ENCODE results near the gene RPL4.

The RPL4 gene

DNA sequence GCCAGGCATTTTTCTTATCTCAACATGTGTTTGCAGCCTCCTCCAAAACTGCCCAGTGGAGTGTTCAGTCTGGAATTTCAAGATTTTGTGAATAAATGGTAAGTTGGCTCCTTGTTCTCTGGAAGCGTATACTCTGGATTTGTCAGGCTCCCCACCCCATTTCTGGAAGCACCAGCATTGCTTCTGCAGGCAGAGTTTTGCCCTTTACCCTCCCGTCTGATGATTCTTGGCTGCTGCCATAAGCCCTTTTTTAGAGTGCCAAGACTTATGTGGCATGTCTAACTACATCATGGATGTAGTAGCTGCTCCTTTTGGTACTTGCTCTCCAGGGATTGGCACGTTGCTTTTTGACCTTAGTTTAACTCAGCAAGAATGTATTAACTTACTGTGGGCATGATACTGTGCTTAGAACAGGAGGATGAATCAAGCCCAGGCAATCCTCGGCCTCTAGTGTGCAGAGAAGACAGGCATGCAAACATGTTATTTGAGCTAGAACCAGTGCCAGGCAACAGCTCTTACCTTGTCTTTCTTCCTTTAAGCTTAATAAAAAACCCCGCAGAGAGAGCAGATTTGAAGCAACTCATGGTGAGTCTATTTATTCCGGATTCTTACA is 15.4 kb downstream of the RPL4 start:
- Histone ChIP-seq H2AK5ac (ENCODE audit: low read length) (no peak overlapping the region), H3K18ac (ENCODE audit: low read length) (no peak overlapping the region), H3K36me3 (ENCODE audit: control insufficient read depth in 1 of 2, insufficient read depth in 2 of 2, low read length in 2 of 2) (peaks cover 37 to 63% of the 10 kb centered on the region in 2 experiments), H3K27ac (ENCODE audit: low read depth, low read length) (no peak overlapping the region), H3K4me3 (ENCODE audit: low read depth, low read length) (no peak overlapping the region), H3K79me1 (ENCODE audit: low read length) (no peaks in the 10 kb centered on the region), H4K8ac (ENCODE audit: low read depth, low read length) (no peak overlapping the region), H3K9me3 (ENCODE audit: insufficient read depth, low read depth, low read length) (no peaks in the 10 kb centered on the region), H3K4ac (ENCODE audit: low read depth, low read length) (no peak overlapping the region), H2BK12ac (ENCODE audit: low read length) (no peak overlapping the region), H3K9ac (ENCODE audit: low read length) (no peak overlapping the region), H3K79me2 (ENCODE audit: control insufficient read depth, insufficient read depth, low read length, poor library complexity) (no peaks in the 10 kb centered on the region), H3K27me3 (ENCODE audit: insufficient read depth, low read length) (no peaks in the 10 kb centered on the region), H3K4me1 (ENCODE audit: control insufficient read depth in 1 of 2, insufficient read depth in 2 of 2, low read length in 2 of 2) (peaks cover 0 to 2% of the 10 kb centered on the region in 2 experiments), H2BK5ac (ENCODE audit: low read depth, low read length, poor library complexity) (no peak overlapping the region), H4K12ac (ENCODE audit: low read depth, low read length) (no peak overlapping the region), H3K4me2 (ENCODE audit: low read length) (no peak overlapping the region), H3K23ac (ENCODE audit: low read length) (no peak overlapping the region), H2BK120ac (ENCODE audit: insufficient read depth, low read length, poor library complexity) (no peak overlapping the region), H3K14ac (ENCODE audit: low read length) (no peak overlapping the region), H2AFZ (ENCODE audit: insufficient read depth, low read length, poor library complexity) (no peak overlapping the region), H4K91ac (ENCODE audit: low read depth, low read length) (no peak overlapping the region)
- DNase-seq: no peak
- no CpG with 5 or more reads among the region's 6 CpGs for WGBS (ENCODE audit: extremely low coverage, insufficient coverage, insufficient read length)

DNA sequence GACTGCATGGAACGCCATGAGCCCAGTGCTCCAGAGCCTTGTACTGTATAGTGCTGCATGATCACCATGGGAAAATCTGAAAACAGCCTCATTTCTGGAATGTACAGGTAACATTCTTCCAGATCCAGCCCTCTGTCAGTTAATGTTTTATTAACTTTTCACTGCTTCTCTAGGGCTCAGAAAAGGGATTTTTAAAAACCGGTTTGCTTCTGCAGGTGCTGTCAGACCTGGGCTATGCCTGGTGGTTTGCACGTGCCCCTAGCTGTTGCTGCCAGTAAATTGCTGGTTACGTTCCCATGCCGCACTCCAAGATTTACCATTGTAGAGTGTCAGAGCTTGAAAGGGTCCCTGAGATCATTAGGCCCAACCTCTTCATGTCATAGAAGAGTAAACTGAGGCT is 16.1 kb downstream of the RPL4 start:
- Histone ChIP-seq H2AK5ac (ENCODE audit: low read length) (no peak overlapping the region), H2BK120ac (ENCODE audit: insufficient read depth, low read length, poor library complexity) (no peak overlapping the region), H2BK12ac (ENCODE audit: low read length) (no peak overlapping the region), H3K4me1 (ENCODE audit: control insufficient read depth in 1 of 2, insufficient read depth in 2 of 2, low read length in 2 of 2) (peaks cover 0 to 2% of the 10 kb centered on the region in 2 experiments), H3K4me2 (ENCODE audit: low read length) (no peak overlapping the region), H3K18ac (ENCODE audit: low read length) (no peak overlapping the region), H2AFZ (ENCODE audit: insufficient read depth, low read length, poor library complexity) (no peak overlapping the region), H3K27me3 (ENCODE audit: insufficient read depth, low read length) (no peaks in the 10 kb centered on the region), H3K4me3 (ENCODE audit: low read depth, low read length) (no peak overlapping the region), H4K12ac (ENCODE audit: low read depth, low read length) (no peak overlapping the region), H2BK5ac (ENCODE audit: low read depth, low read length, poor library complexity) (no peak overlapping the region), H3K27ac (ENCODE audit: low read depth, low read length) (no peak overlapping the region), H3K9me3 (ENCODE audit: insufficient read depth, low read depth, low read length) (no peaks in the 10 kb centered on the region), H3K4ac (ENCODE audit: low read depth, low read length) (no peak overlapping the region), H3K14ac (ENCODE audit: low read length) (no peak overlapping the region), H3K9ac (ENCODE audit: low read length) (no peak overlapping the region), H3K79me2 (ENCODE audit: control insufficient read depth, insufficient read depth, low read length, poor library complexity) (no peaks in the 10 kb centered on the region), H4K8ac (ENCODE audit: low read depth, low read length) (no peak overlapping the region), H4K91ac (ENCODE audit: low read depth, low read length) (no peak overlapping the region), H3K36me3 (ENCODE audit: control insufficient read depth in 1 of 2, insufficient read depth in 2 of 2, low read length in 2 of 2) (peaks cover 37 to 59% of the 10 kb centered on the region in 2 experiments), H3K23ac (ENCODE audit: low read length) (no peak overlapping the region), H3K79me1 (ENCODE audit: low read length) (no peaks in the 10 kb centered on the region)
- no peak for DNase-seq
- no CpG with 5 or more reads among the region's 5 CpGs for WGBS (ENCODE audit: extremely low coverage, insufficient coverage, insufficient read length)

DNA sequence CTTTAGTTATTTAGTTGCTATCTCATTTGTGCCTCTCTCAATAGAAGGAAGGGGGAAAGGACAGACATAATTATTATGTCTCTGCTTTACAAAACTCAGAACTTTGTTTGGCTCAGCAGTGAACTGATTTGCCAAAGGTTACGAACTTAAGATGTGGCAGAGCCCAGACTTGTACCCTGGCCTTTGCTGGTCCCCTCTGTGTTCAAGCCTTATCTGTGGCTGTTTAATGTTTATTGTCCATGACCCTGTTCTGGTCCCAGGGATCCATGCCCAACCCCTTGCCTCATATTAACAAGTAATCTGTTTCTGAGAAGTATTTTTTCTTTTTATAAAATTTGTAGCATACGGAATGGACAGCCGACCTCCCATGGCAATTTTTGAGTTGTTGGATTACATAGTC is 17.8 kb downstream of the RPL4 start:
- no peak overlapping the region for H3K27ac ChIP-seq (ENCODE audit: low read depth, low read length)
- H3K4me2 ChIP-seq (ENCODE audit: low read length): no peak overlapping the region
- H3K4me1 ChIP-seq (ENCODE audit: control insufficient read depth in 1 of 2, insufficient read depth in 2 of 2, low read length in 2 of 2): peaks cover 0 to 2% of the 10 kb centered on the region in 2 experiments
- no peak overlapping the region for H4K91ac ChIP-seq (ENCODE audit: low read depth, low read length)
- H3K4ac ChIP-seq (ENCODE audit: low read depth, low read length): no peak overlapping the region
- no peak overlapping the region for H3K4me3 ChIP-seq (ENCODE audit: low read depth, low read length)
- H3K9ac ChIP-seq (ENCODE audit: low read length): no peak overlapping the region
- H3K36me3 ChIP-seq (ENCODE audit: control insufficient read depth in 1 of 2, insufficient read depth in 2 of 2, low read length in 2 of 2): peaks cover 40 to 70% of the 10 kb centered on the region in 2 experiments
- H3K18ac ChIP-seq (ENCODE audit: low read length): no peak overlapping the region
- WGBS (ENCODE audit: extremely low coverage, insufficient coverage, insufficient read length): no CpG with 5 or more reads among the region's 3 CpGs
- no peak overlapping the region for H4K12ac ChIP-seq (ENCODE audit: low read depth, low read length)
- H2AFZ ChIP-seq (ENCODE audit: insufficient read depth, low read length, poor library complexity): no peak overlapping the region
- no peak for DNase-seq
- H3K79me1 ChIP-seq (ENCODE audit: low read length): no peaks in the 10 kb centered on the region
- no peak overlapping the region for H3K14ac ChIP-seq (ENCODE audit: low read length)
- H3K27me3 ChIP-seq (ENCODE audit: insufficient read depth, low read length): no peaks in the 10 kb centered on the region
- no peak overlapping the region for H2BK12ac ChIP-seq (ENCODE audit: low read length)
- H2BK120ac ChIP-seq (ENCODE audit: insufficient read depth, low read length, poor library complexity): no peak overlapping the region
- H2AK5ac ChIP-seq (ENCODE audit: low read length): no peak overlapping the region
- no peaks in the 10 kb centered on the region for H3K9me3 ChIP-seq (ENCODE audit: insufficient read depth, low read depth, low read length)
- H2BK5ac ChIP-seq (ENCODE audit: low read depth, low read length, poor library complexity): no peak overlapping the region
- no peak overlapping the region for H4K8ac ChIP-seq (ENCODE audit: low read depth, low read length)
- H3K79me2 ChIP-seq (ENCODE audit: control insufficient read depth, insufficient read depth, low read length, poor library complexity): no peaks in the 10 kb centered on the region
- H3K23ac ChIP-seq (ENCODE audit: low read length): no peak overlapping the region

- Histone ChIP-seq H3K4me3 (ENCODE audit: low read depth, low read length) (no peak overlapping the region), H3K18ac (ENCODE audit: low read length) (peak overlapping the region; percentile 41), H3K79me1 (ENCODE audit: low read length) (no peaks in the 10 kb centered on the region), H3K14ac (ENCODE audit: low read length) (no peak overlapping the region), H3K4ac (ENCODE audit: low read depth, low read length) (no peak overlapping the region), H3K23ac (ENCODE audit: low read length) (no peak overlapping the region), H2BK5ac (ENCODE audit: low read depth, low read length, poor library complexity) (no peak overlapping the region), H4K8ac (ENCODE audit: low read depth, low read length) (no peak overlapping the region), H3K79me2 (ENCODE audit: control insufficient read depth, insufficient read depth, low read length, poor library complexity) (no peaks in the 10 kb centered on the region), H4K91ac (ENCODE audit: low read depth, low read length) (no peak overlapping the region), H4K12ac (ENCODE audit: low read depth, low read length) (no peak overlapping the region), H3K4me2 (ENCODE audit: low read length) (no peak overlapping the region), H3K9ac (ENCODE audit: low read length) (no peak overlapping the region), H3K4me1 (ENCODE audit: control insufficient read depth in 1 of 2, insufficient read depth in 2 of 2, low read length in 2 of 2) (peaks cover 11 to 15% of the 10 kb centered on the region in 2 experiments), H3K27me3 (ENCODE audit: insufficient read depth, low read length) (no peaks in the 10 kb centered on the region), H3K9me3 (ENCODE audit: insufficient read depth, low read depth, low read length) (no peaks in the 10 kb centered on the region), H3K27ac (ENCODE audit: low read depth, low read length) (no peak overlapping the region), H2BK12ac (ENCODE audit: low read length) (no peak overlapping the region), H3K36me3 (ENCODE audit: control insufficient read depth in 1 of 2, insufficient read depth in 2 of 2, low read length in 2 of 2) (peaks cover 35 to 59% of the 10 kb centered on the region in 2 experiments), H2BK120ac (ENCODE audit: insufficient read depth, low read length, poor library complexity) (no peak overlapping the region), H2AK5ac (ENCODE audit: low read length) (no peak overlapping the region), H2AFZ (ENCODE audit: insufficient read depth, low read length, poor library complexity) (no peak overlapping the region)
- no CpG with 5 or more reads among the region's 5 CpGs for WGBS (ENCODE audit: extremely low coverage, insufficient coverage, insufficient read length)
- DNase-seq: no peak
These were observed 20.0 kb downstream of the RPL4 start for GRCh38 chr15:66484539-66485112.

Measured in trophoblast cell (in vitro differentiated cells and primary cell).